ENCODE results near the gene IL16.
"Not testable (repeated sequence)": the region's sequence is repeated elsewhere in the genome, so short reads cannot be mapped to it uniquely, and the experiment has no call there.

The IL16 gene

DNA sequence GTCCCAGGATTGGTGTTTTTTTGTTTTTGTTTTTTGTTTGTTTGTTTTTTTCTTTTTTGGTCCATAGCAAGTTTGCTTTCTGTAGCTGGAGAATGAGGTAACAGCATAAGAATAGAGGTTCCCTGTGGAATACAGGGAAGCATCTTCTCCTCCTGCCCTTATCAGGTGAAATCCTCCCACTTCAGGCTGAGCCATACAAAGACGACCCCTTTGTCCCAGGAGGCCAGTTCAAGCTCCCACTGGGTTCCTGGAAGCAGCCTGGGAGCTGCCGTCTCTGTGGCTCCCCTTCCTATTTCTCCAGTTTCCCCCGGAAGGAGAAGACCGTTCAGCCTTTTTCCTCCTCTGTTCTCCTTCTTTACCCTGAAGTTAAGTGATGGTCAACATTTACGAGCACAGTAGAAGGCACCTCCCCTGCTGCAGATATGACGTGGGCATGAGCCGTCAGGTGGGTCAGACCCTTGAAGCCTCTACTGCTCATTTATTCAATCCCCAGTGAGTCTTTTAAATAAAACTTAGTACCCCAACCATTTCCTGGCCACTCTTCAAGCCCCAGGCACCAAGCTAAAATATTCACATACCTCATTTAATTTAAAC is 1.1 kb downstream of the IL16 start:
- TF ChIP-seq Cebpa-rat (IDR thresholded peaks at IDR 0.05), result no peak
- no peak overlapping the region for H3K27ac ChIP-seq

GRCh38 chr15:81199031-81199779 is 2.5 kb downstream of the IL16 start:
- H3K9ac ChIP-seq, result no peak overlapping the region
- no peak overlapping the region for H3K27ac ChIP-seq
- no peaks in the 10 kb centered on the region for H3K27me3 ChIP-seq
- no peaks in the 10 kb centered on the region for H3K36me3 ChIP-seq
- H3K4me2 ChIP-seq, result peak overlapping the region; percentile 23
- no peaks in the 10 kb centered on the region for H4K20me1 ChIP-seq
- H3K9me3 ChIP-seq, result 0 out of 2 replicates have a peak, but pooled peaks cover 3% of the 10 kb centered on the region
- no peak for TF ChIP-seq Cebpa-rat (IDR thresholded peaks at IDR 0.05)
- no peak overlapping the region for H3K4me3 ChIP-seq
- H3K4me1 ChIP-seq, result peaks cover 7% of the 10 kb centered on the region

More for the DNA sequence above, 1.1 kb downstream of the IL16 start:
- H3K27me3 ChIP-seq, result no peaks in the 10 kb centered on the region
- 0 out of 2 replicates have a peak, but pooled peaks cover 3% of the 10 kb centered on the region for H3K9me3 ChIP-seq
- no peak overlapping the region for H3K4me3 ChIP-seq
- no peaks in the 10 kb centered on the region for H3K36me3 ChIP-seq
- no peaks in the 10 kb centered on the region for H4K20me1 ChIP-seq
- no peak overlapping the region for H3K9ac ChIP-seq
- H3K4me1 ChIP-seq, result peaks cover 7% of the 10 kb centered on the region
- H3K4me2 ChIP-seq, result no peak overlapping the region

- TF ChIP-seq Cebpa-rat (IDR thresholded peaks at IDR 0.05), result no peak
- Histone ChIP-seq H3K36me3 (no peaks in the 10 kb centered on the region), H3K4me3 (no peak overlapping the region), H3K4me2 (no peak overlapping the region), H3K4me1 (no peaks in the 10 kb centered on the region), H3K27ac (no peak overlapping the region), H4K20me1 (no peaks in the 10 kb centered on the region), H3K27me3 (no peaks in the 10 kb centered on the region), H3K9ac (no peak overlapping the region), H3K9me3 (0 out of 2 replicates have a peak, but pooled peaks cover 11% of the 10 kb centered on the region)
Measured at GRCh38 chr15:81206018-81206417, 9.3 kb downstream of the IL16 start.

- H4K20me1 ChIP-seq, H3K9ac ChIP-seq, H3K36me3 ChIP-seq, H3K4me1 ChIP-seq, H3K9me3 ChIP-seq, H3K4me2 ChIP-seq, H3K27me3 ChIP-seq, H3K4me3 ChIP-seq, H3K27ac ChIP-seq: not testable (repeated sequence)
Measured at GRCh38 chr15:81207987-81208386, 11.3 kb downstream of the IL16 start.

DNA sequence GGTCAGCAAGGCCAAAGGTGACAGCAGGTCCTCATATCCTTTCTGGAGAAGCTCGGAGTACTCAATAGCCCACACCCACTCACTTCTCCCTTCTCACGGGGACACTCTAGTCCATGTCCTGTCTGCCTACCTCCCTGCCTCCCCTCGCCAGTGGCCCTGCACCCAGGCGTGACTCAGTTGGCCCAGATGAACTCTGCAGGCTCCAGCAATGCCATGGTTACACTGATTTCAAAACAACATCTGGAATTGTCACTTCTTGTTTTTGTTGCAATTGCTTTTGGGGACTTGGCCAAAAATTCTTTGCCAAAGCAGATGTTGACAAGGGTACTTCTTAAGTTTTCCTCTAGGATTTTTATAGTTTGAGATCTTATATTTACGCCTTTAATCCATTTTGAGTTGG is 13.0 kb downstream of the IL16 start:
- no peak overlapping the region for H3K27ac ChIP-seq
- no peak overlapping the region for H3K4me2 ChIP-seq
- H4K20me1 ChIP-seq, result no peaks in the 10 kb centered on the region
- H3K4me3 ChIP-seq, result no peak overlapping the region
- no peaks in the 10 kb centered on the region for H3K4me1 ChIP-seq
- H3K9me3 ChIP-seq, result peaks cover 19% of the 10 kb centered on the region
- no peak for TF ChIP-seq Cebpa-rat (IDR thresholded peaks at IDR 0.05)
- no peaks in the 10 kb centered on the region for H3K36me3 ChIP-seq
- no peak overlapping the region for H3K9ac ChIP-seq
- no peaks in the 10 kb centered on the region for H3K27me3 ChIP-seq

DNA sequence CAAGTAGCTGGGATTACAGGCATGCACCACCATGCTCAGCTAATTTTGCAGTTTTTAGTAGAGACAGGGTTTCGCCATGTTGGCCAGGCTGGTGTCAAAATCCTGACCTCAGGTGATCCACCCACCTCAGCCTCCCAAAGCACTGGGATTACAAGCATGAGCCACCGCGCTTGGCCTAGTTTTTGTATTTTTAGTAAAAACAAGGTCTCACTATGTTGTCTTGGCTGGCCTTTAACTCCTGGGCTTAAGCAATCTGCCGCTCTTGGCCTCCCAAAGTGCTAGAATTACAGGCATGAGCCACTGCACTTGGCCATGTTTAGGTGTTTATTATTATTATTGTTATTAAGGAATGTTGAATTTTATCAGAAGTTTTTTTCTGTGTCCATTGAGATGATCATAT is 14.7 kb downstream of the IL16 start:
- no peaks in the 10 kb centered on the region for H3K27me3 ChIP-seq
- H3K9ac ChIP-seq, result no peak overlapping the region
- H3K36me3 ChIP-seq, result no peaks in the 10 kb centered on the region
- no peak overlapping the region for H3K27ac ChIP-seq
- no peak overlapping the region for H3K4me3 ChIP-seq
- no peak overlapping the region for H3K4me2 ChIP-seq
- no peak for TF ChIP-seq Cebpa-rat (IDR thresholded peaks at IDR 0.05)
- H3K4me1 ChIP-seq, result no peaks in the 10 kb centered on the region
- H3K9me3 ChIP-seq, result peaks cover 30% of the 10 kb centered on the region
- H4K20me1 ChIP-seq, result no peaks in the 10 kb centered on the region

GRCh38 chr15:81213982-81214381 is 17.3 kb downstream of the IL16 start:
- H3K9me3 ChIP-seq, result peaks cover 22% of the 10 kb centered on the region
- no peaks in the 10 kb centered on the region for H3K36me3 ChIP-seq
- H3K27ac ChIP-seq, result no peak overlapping the region
- no peak for TF ChIP-seq Cebpa-rat (IDR thresholded peaks at IDR 0.05)
- no peak overlapping the region for H3K4me3 ChIP-seq
- no peaks in the 10 kb centered on the region for H3K4me1 ChIP-seq
- no peaks in the 10 kb centered on the region for H3K27me3 ChIP-seq
- no peak overlapping the region for H3K9ac ChIP-seq
- H3K4me2 ChIP-seq, result no peak overlapping the region
- H4K20me1 ChIP-seq, result no peaks in the 10 kb centered on the region

- Histone ChIP-seq H3K27ac (no peak overlapping the region), H4K20me1 (no peaks in the 10 kb centered on the region), H3K4me3 (no peak overlapping the region), H3K9me3 (peaks cover 22% of the 10 kb centered on the region), H3K27me3 (no peaks in the 10 kb centered on the region), H3K9ac (no peak overlapping the region), H3K4me2 (no peak overlapping the region), H3K36me3 (no peaks in the 10 kb centered on the region), H3K4me1 (no peaks in the 10 kb centered on the region)
- no peak for TF ChIP-seq Cebpa-rat (IDR thresholded peaks at IDR 0.05)
Measured at GRCh38 chr15:81215531-81215930, 18.9 kb downstream of the IL16 start.

- H3K4me3 ChIP-seq, result no peak overlapping the region
- H3K9ac ChIP-seq, result no peak overlapping the region
- TF ChIP-seq Cebpa-rat (IDR thresholded peaks at IDR 0.05), result no peak
- no peak overlapping the region for H3K27ac ChIP-seq
- H3K4me2 ChIP-seq, result no peak overlapping the region
- no peaks in the 10 kb centered on the region for H4K20me1 ChIP-seq
- peaks cover 22% of the 10 kb centered on the region for H3K9me3 ChIP-seq
- no peaks in the 10 kb centered on the region for H3K27me3 ChIP-seq
- no peaks in the 10 kb centered on the region for H3K36me3 ChIP-seq
- no peaks in the 10 kb centered on the region for H3K4me1 ChIP-seq
Measured at GRCh38 chr15:81215983-81216382, 19.3 kb downstream of the IL16 start.

- H3K27me3 ChIP-seq, result no peaks in the 10 kb centered on the region; the same call in 1 of the 2 replicates
- H3K4me2 ChIP-seq, result no peak overlapping the region
- no peaks in the 10 kb centered on the region for H4K20me1 ChIP-seq
- H3K9me3 ChIP-seq, result peaks cover 22% of the 10 kb centered on the region
- no peaks in the 10 kb centered on the region for H3K4me1 ChIP-seq
- H3K4me3 ChIP-seq, result no peak overlapping the region
- no peak for TF ChIP-seq Cebpa-rat (IDR thresholded peaks at IDR 0.05)
- no peaks in the 10 kb centered on the region for H3K36me3 ChIP-seq
- H3K9ac ChIP-seq, result no peak overlapping the region
- H3K27ac ChIP-seq, result no peak overlapping the region
Measured at GRCh38 chr15:81216422-81216821, 19.7 kb downstream of the IL16 start.

Data from BLaER1 (cell line).